Stimulated activated CD4-positive, alpha-beta T cell treated with anti-CD3 and anti-CD28 coated beads, Interleukin-2, amount 100 ng/mL, for 24 hours (primary cell): ENCODE results near the gene PCSK6.

ENCODE experiments used
- DNase-seq, 2 donors: peaks; one replicate each; pipeline ENCODE4 v3.0.0-alpha.2; 2020

Gene PCSK6

GRCh38 chr15:101322854-101323477, 166.5 kb downstream of the PCSK6 start:
- no peak for DNase-seq

GRCh38 chr15:101322016-101322695, 167.4 kb downstream of the PCSK6 start:
- DNase-seq: no peak

GRCh38 chr15:101320501-101321052, 168.9 kb downstream of the PCSK6 start:
- DNase-seq: peak; percentile 48 to 62

- no peak for DNase-seq
Observed at GRCh38 chr15:101318839-101319238, 170.7 kb downstream of the PCSK6 start.

GRCh38 chr15:101318147-101318819, 171.2 kb downstream of the PCSK6 start:
- DNase-seq: no peak

GRCh38 chr15:101317336-101317872, 172.1 kb downstream of the PCSK6 start:
- DNase-seq: no peak

GRCh38 chr15:101316529-101316928, 173.0 kb downstream of the PCSK6 start:
- no peak for DNase-seq

- no peak for DNase-seq
Observed at GRCh38 chr15:101315736-101316135, 173.8 kb downstream of the PCSK6 start.

GRCh38 chr15:101314336-101315125, 175.0 kb downstream of the PCSK6 start:
- DNase-seq: no peak

- no peak for DNase-seq
Observed at GRCh38 chr15:101313041-101313761, 176.3 kb downstream of the PCSK6 start.

GRCh38 chr15:101310508-101310907, 179.0 kb downstream of the PCSK6 start:
- DNase-seq: no peak

- DNase-seq: no peak
Observed at GRCh38 chr15:101310161-101310480, 179.4 kb downstream of the PCSK6 start.

- no peak for DNase-seq
Observed at GRCh38 chr15:101309436-101310160, 179.9 kb downstream of the PCSK6 start.

GRCh38 chr15:101308604-101309435, 180.7 kb downstream of the PCSK6 start:
- DNase-seq: no peak

- no peak for DNase-seq
Observed at GRCh38 chr15:101307897-101308603, 181.5 kb downstream of the PCSK6 start.

- no peak for DNase-seq
Observed at GRCh38 chr15:101307048-101307896, 182.2 kb downstream of the PCSK6 start.

- no peak for DNase-seq
Observed at GRCh38 chr15:101306341-101307047, 183.0 kb downstream of the PCSK6 start.

GRCh38 chr15:101305820-101306255, 183.7 kb downstream of the PCSK6 start:
- DNase-seq: no peak
